Neural cell (in vitro differentiated cells): Measurements from ENCODE around the gene CLDN34. TPM values are rescaled to one million over a fixed set of nuclear protein-coding genes. Genes with fewer than 3 reads are reported as not detected.

Source experiments
- H2AFZ ChIP-seq: fragments of 200-600, 300-800 bp; sonication (generic), shearing (Covaris generic); 2 replicates; pipeline ENCODE4 v1.6.0; 2014; ENCODE audit warnings: low read depth, mild to moderate bottlenecking, antibody characterized with exemption, low read length, moderate library complexity
- H3F3A ChIP-seq: fragments of 200-600 bp; shearing (Covaris generic); 2 replicates; pipeline ENCODE4 v1.6.1; 2016; ENCODE audit warnings: mild to moderate bottlenecking, moderate library complexity, mixed read lengths, antibody characterized with exemption, low read length; ENCODE audit not compliant: insufficient read depth, poor library complexity, severe bottlenecking
- H3K27ac ChIP-seq: fragments of 200-600, 300-800 bp; sonication (generic), shearing (Covaris generic); 2 replicates; pipeline ENCODE4 v1.5.1; 2014; ENCODE audit warnings: mild to moderate bottlenecking, low read length, moderate library complexity
- H3K27me3 ChIP-seq: fragments of 300-800, 200-600 bp; sonication (generic), shearing (Covaris generic); 2 replicates; pipeline ENCODE4 v1.6.0; 2014; ENCODE audit warnings: mild to moderate bottlenecking, low read depth, low read length, moderate library complexity; ENCODE audit not compliant: insufficient read depth
- H3K36me3 ChIP-seq: fragments of 300-800, 200-600 bp; sonication (generic), shearing (Covaris generic); 2 replicates; pipeline ENCODE4 v1.5.1; 2014; ENCODE audit warnings: mild to moderate bottlenecking, antibody characterized with exemption, low read length, moderate library complexity; ENCODE audit not compliant: insufficient read depth
- H3K4me2 ChIP-seq: fragments of 300-800, 200-600 bp; sonication (generic), shearing (Covaris generic); 2 replicates; pipeline ENCODE4 v1.6.0; 2014; ENCODE audit warnings: mild to moderate bottlenecking, low read length
- H3K4me3 ChIP-seq: fragments of 300-800, 200-600 bp; sonication (generic), shearing (Covaris generic); 2 replicates; pipeline ENCODE4 v1.5.1; 2014; ENCODE audit warnings: mild to moderate bottlenecking, low read length, moderate library complexity
- H3K79me2 ChIP-seq: fragments of 200-600 bp; shearing (Covaris generic); replicated peaks from 2 replicates; pipeline ENCODE4 v1.6.0; 2014; ENCODE audit warnings: mild to moderate bottlenecking, low read length, moderate library complexity; ENCODE audit not compliant: insufficient read depth
- H3K9ac ChIP-seq: fragments of 300-800, 200-600 bp; sonication (generic), shearing (Covaris generic); 2 replicates; pipeline ENCODE4 v1.6.1; 2016; ENCODE audit warnings: mild to moderate bottlenecking, low read length, mixed read lengths
- H3K9me2 ChIP-seq: fragments of 200-600 bp; shearing (Covaris generic); 2 replicates; pipeline ENCODE4 v1.6.1; 2016; ENCODE audit warnings: mild to moderate bottlenecking, low read length, mixed read lengths; ENCODE audit not compliant: insufficient read depth
- H3K9me3 ChIP-seq: fragments of 200-600, 300-800 bp; sonication (generic), shearing (Covaris generic); 2 replicates; pipeline ENCODE4 v1.6.1; 2016; ENCODE audit warnings: mild to moderate bottlenecking, mixed run types, low read length, moderate library complexity, mixed read lengths
- H4K20me1 ChIP-seq: fragments of 200-600 bp; shearing (Covaris generic); 2 replicates; pipeline ENCODE4 v1.6.1; 2016; ENCODE audit warnings: mild to moderate bottlenecking, mixed run types; ENCODE audit not compliant: insufficient read depth
- EP300 ChIP-seq: fragments of 450-650 bp; conservative IDR thresholded peaks from 2 replicates; pipeline ENCODE4 v1.6.1; 2014; ENCODE audit warnings: antibody characterized with exemption, mild to moderate bottlenecking, moderate library complexity; ENCODE audit not compliant: poor library complexity, severe bottlenecking
- EZH2 ChIP-seq: fragments of 200-600, 300-800 bp; shearing (Covaris generic), sonication (generic); IDR thresholded peaks from 2 replicates; pipeline ENCODE4 v1.6.1; 2014; ENCODE audit warnings: antibody characterized with exemption, low read length, borderline replicate concordance, mild to moderate bottlenecking; ENCODE audit not compliant: insufficient read depth, poor library complexity, severe bottlenecking
- MXI1 ChIP-seq: fragments of 450-650 bp; conservative IDR thresholded peaks from 2 replicates; pipeline ENCODE4 v1.6.1; 2014; ENCODE audit warnings: antibody characterized with exemption, mild to moderate bottlenecking; ENCODE audit not compliant: poor library complexity, severe bottlenecking
- POLR2AphosphoS5 ChIP-seq: IDR thresholded peaks from 2 replicates; pipeline ENCODE4 v1.6.1; 2012
- RAD21 ChIP-seq: fragments of 450-650 bp; conservative IDR thresholded peaks from 2 replicates; pipeline ENCODE4 v1.6.1; 2014; ENCODE audit warnings: antibody characterized with exemption, mild to moderate bottlenecking, moderate library complexity
- SMC3 ChIP-seq: fragments of 450-650 bp; conservative IDR thresholded peaks from 2 replicates; pipeline ENCODE4 v1.6.1; 2014; ENCODE audit warnings: antibody characterized with exemption, mild to moderate bottlenecking, moderate library complexity; ENCODE audit not compliant: poor library complexity
- TAF1 ChIP-seq: IDR thresholded peaks from 2 replicates; pipeline ENCODE4 v1.6.1; 2012; ENCODE audit warnings: low read depth
- polyA plus RNA-seq: library from polyadenylated mRNA; depleted of rRNA; stranded (reverse); fragments of >200 nt; gene quantifications from 2 replicates; pipeline ENCODE4 v1.2.3, GENCODE V29; 2014
- TF ChIP-seq, protein P1 (sequence below): fragments of 450-650 bp; IDR thresholded peaks from 2 replicates; pipeline ENCODE4 v1.5.1; 2014; ENCODE audit warnings: antibody characterized with exemption, mild to moderate bottlenecking, moderate library complexity; ENCODE audit not compliant: poor library complexity, severe bottlenecking
- TF ChIP-seq, protein P2 (sequence below): IDR thresholded peaks from 2 replicates; pipeline ENCODE4 v1.6.1; 2012; ENCODE audit warnings: borderline replicate concordance

Gene CLDN34
- polyA plus RNA-seq, 1 donor from 2014 or later = not detected

DNA sequence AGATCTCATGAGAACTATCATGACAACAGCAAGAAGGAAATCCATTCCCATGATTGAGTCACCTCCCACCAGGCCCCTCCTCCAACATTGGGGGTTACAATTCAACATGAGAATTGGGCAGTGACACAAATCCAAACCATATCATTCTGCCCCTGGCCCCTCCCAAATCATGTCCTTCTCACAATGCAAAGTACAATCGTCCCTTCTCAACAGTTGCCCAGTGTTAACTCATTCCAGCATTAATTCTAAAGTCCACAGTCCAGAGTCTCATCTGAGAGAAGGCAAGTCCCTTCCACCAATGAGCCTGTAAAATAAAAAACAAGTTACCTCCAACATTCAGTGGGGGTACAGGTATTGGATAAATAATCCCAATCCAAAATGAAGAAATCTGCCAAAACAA lies 14.9 kb upstream of the CLDN34 start:
- no peaks in the 10 kb centered on the region for H3K9me2 ChIP-seq
- no peak overlapping the region for H3K27ac ChIP-seq

DNA sequence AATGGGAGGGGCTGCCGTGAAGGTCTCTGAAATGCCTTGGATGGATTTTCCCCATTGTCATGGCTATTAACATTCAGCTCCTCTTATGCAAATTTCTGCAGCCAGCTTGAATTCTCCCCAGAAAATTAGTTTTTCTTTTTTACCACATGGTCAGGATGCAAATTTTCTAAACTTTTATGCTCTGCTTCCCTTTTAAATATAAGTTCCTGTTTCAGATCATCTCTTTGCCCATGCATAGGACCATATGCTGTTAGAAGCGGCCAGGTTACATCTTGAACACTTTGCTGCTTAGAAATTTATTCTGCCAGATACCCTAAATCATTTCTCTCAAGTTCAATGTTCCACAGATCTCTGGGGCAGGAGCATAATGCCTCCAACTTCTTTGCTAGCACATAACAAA lies 13.8 kb upstream of the CLDN34 start:
- Histone ChIP-seq H3K4me3 (no peak overlapping the region), H4K20me1 (no peaks in the 10 kb centered on the region), H3K27ac (no peak overlapping the region), H3K9ac (no peak overlapping the region), H3K27me3 (no peaks in the 10 kb centered on the region), H3K36me3 (no peaks in the 10 kb centered on the region), H2AFZ (no peak overlapping the region), H3K9me2 (no peaks in the 10 kb centered on the region), H3F3A (no peaks in the 10 kb centered on the region), H3K9me3 (no peaks in the 10 kb centered on the region), H3K4me2 (no peak overlapping the region), H3K79me2 (no peaks in the 10 kb centered on the region)
- no peak for TF ChIP-seq EZH2
- TF ChIP-seq TAF1 = no peak
- TF ChIP-seq, protein P1, sequence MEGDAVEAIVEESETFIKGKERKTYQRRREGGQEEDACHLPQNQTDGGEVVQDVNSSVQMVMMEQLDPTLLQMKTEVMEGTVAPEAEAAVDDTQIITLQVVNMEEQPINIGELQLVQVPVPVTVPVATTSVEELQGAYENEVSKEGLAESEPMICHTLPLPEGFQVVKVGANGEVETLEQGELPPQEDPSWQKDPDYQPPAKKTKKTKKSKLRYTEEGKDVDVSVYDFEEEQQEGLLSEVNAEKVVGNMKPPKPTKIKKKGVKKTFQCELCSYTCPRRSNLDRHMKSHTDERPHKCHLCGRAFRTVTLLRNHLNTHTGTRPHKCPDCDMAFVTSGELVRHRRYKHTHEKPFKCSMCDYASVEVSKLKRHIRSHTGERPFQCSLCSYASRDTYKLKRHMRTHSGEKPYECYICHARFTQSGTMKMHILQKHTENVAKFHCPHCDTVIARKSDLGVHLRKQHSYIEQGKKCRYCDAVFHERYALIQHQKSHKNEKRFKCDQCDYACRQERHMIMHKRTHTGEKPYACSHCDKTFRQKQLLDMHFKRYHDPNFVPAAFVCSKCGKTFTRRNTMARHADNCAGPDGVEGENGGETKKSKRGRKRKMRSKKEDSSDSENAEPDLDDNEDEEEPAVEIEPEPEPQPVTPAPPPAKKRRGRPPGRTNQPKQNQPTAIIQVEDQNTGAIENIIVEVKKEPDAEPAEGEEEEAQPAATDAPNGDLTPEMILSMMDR = no peak
- no peak for TF ChIP-seq POLR2AphosphoS5
- TF ChIP-seq, protein P2, sequence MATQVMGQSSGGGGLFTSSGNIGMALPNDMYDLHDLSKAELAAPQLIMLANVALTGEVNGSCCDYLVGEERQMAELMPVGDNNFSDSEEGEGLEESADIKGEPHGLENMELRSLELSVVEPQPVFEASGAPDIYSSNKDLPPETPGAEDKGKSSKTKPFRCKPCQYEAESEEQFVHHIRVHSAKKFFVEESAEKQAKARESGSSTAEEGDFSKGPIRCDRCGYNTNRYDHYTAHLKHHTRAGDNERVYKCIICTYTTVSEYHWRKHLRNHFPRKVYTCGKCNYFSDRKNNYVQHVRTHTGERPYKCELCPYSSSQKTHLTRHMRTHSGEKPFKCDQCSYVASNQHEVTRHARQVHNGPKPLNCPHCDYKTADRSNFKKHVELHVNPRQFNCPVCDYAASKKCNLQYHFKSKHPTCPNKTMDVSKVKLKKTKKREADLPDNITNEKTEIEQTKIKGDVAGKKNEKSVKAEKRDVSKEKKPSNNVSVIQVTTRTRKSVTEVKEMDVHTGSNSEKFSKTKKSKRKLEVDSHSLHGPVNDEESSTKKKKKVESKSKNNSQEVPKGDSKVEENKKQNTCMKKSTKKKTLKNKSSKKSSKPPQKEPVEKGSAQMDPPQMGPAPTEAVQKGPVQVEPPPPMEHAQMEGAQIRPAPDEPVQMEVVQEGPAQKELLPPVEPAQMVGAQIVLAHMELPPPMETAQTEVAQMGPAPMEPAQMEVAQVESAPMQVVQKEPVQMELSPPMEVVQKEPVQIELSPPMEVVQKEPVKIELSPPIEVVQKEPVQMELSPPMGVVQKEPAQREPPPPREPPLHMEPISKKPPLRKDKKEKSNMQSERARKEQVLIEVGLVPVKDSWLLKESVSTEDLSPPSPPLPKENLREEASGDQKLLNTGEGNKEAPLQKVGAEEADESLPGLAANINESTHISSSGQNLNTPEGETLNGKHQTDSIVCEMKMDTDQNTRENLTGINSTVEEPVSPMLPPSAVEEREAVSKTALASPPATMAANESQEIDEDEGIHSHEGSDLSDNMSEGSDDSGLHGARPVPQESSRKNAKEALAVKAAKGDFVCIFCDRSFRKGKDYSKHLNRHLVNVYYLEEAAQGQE = no peak
- TF ChIP-seq EP300 = no peak
- TF ChIP-seq RAD21 = no peak
- no peak for TF ChIP-seq MXI1
- no peak for TF ChIP-seq SMC3

More for the DNA sequence above, 14.9 kb upstream of the CLDN34 start:
- Histone ChIP-seq H3K79me2 (no peaks in the 10 kb centered on the region), H3F3A (no peaks in the 10 kb centered on the region), H3K9me3 (no peaks in the 10 kb centered on the region), H3K27me3 (no peaks in the 10 kb centered on the region), H3K4me2 (no peak overlapping the region), H2AFZ (no peak overlapping the region), H4K20me1 (no peaks in the 10 kb centered on the region), H3K9ac (no peak overlapping the region), H3K4me3 (no peak overlapping the region), H3K36me3 (no peaks in the 10 kb centered on the region)
- TF ChIP-seq TAF1 (no peak), EZH2 (no peak), RAD21 (no peak), MXI1 (no peak), POLR2AphosphoS5 (no peak), EP300 (no peak), SMC3 (no peak)
- TF ChIP-seq, protein P1 = no peak
- TF ChIP-seq, protein P2 = no peak
